HG03045 (cell line): ENCODE results near the gene AGMAT.
A peak's percentile ranks its signal among the peaks of the same experiment; 100 is the strongest.

Experiments
- ATAC-seq: cut with Tn5 transposase; IDR thresholded peaks from one replicate; pipeline ENCODE4 v1.9.1; 2021; ENCODE audit warnings: mild to moderate bottlenecking, moderate library complexity; ENCODE audit not compliant: unreplicated experiment

AGMAT gene

GRCh38 chr1:15570861-15571260 is 14.0 kb downstream of the AGMAT start:
- no peak for ATAC-seq

- ATAC-seq, result no peak
Measured at GRCh38 chr1:15568387-15569073, 16.3 kb downstream of the AGMAT start.

GRCh38 chr1:15559189-15559810 is 25.6 kb downstream of the AGMAT start:
- ATAC-seq, result no peak

- no peak for ATAC-seq
Measured at GRCh38 chr1:15558516-15558915, 26.3 kb downstream of the AGMAT start.

- no peak for ATAC-seq
Measured at GRCh38 chr1:15557594-15557993, 27.3 kb downstream of the AGMAT start.

- no peak for ATAC-seq
Measured at GRCh38 chr1:15557008-15557407, 27.8 kb downstream of the AGMAT start.

- no peak for ATAC-seq
Measured at GRCh38 chr1:15550573-15550972, 34.3 kb downstream of the AGMAT start.

GRCh38 chr1:15546641-15547040 is 38.2 kb downstream of the AGMAT start:
- no peak for ATAC-seq

- no peak for ATAC-seq
Measured at GRCh38 chr1:15543589-15544568, 41.0 kb downstream of the AGMAT start.

- ATAC-seq, result no peak
Measured at GRCh38 chr1:15543251-15543588, 41.6 kb downstream of the AGMAT start.

- ATAC-seq, result no peak
Measured at GRCh38 chr1:15542388-15543250, 42.2 kb downstream of the AGMAT start.

GRCh38 chr1:15541231-15541792 is 43.5 kb downstream of the AGMAT start:
- no peak for ATAC-seq

GRCh38 chr1:15540186-15540585 is 44.7 kb downstream of the AGMAT start:
- ATAC-seq, result no peak

GRCh38 chr1:15538771-15539170 is 46.1 kb downstream of the AGMAT start:
- no peak for ATAC-seq

GRCh38 chr1:15531682-15532081 is 53.2 kb downstream of the AGMAT start:
- no peak for ATAC-seq

- ATAC-seq, result no peak
Measured at GRCh38 chr1:15531003-15531402, 53.8 kb downstream of the AGMAT start.

GRCh38 chr1:15526490-15527339 is 58.1 kb downstream of the AGMAT start, which contains the start of gene DNAJC16:
Gene DNAJC16, plus strand, starts transcription at chr1:15526848. Its CDS starts 2,258 bp downstream, at chr1:15529106.
- peak; percentile 51 for ATAC-seq

GRCh38 chr1:15526021-15526489 is 58.8 kb downstream of the AGMAT start:
- ATAC-seq, result no peak
